GM18508 (cell line): ENCODE results near the gene ESPN.
"Not testable (repeated sequence)": the region's sequence is repeated elsewhere in the genome, so short reads cannot be mapped to it uniquely, and the experiment has no call there.

Experiments used
- ATAC-seq: cut with Tn5 transposase; IDR thresholded peaks from one replicate; pipeline ENCODE4 v1.9.1; 2021; ENCODE audit warnings: moderate number of reproducible peaks; ENCODE audit not compliant: insufficient read depth, unreplicated experiment

ESPN gene

GRCh38 chr1:6493834-6494223, 69.3 kb downstream of the ESPN start:
- not testable (repeated sequence) for ATAC-seq

GRCh38 chr1:6494627-6495026, 70.1 kb downstream of the ESPN start:
- no peak for ATAC-seq

- no peak for ATAC-seq
These were observed 70.5 kb downstream of the ESPN start for GRCh38 chr1:6495041-6495441.

GRCh38 chr1:6495540-6496364, 71.2 kb downstream of the ESPN start:
- no peak for ATAC-seq

- ATAC-seq, result no peak
These were observed 71.8 kb downstream of the ESPN start for GRCh38 chr1:6496365-6496721.

- ATAC-seq, result no peak
These were observed 72.3 kb downstream of the ESPN start for GRCh38 chr1:6496890-6497214.

- no peak for ATAC-seq
These were observed 72.8 kb downstream of the ESPN start for GRCh38 chr1:6497215-6497866.

- ATAC-seq, result no peak
These were observed 73.4 kb downstream of the ESPN start for GRCh38 chr1:6497867-6498575.

GRCh38 chr1:6498576-6499111, 74.1 kb downstream of the ESPN start:
- ATAC-seq, result no peak

GRCh38 chr1:6499296-6499695, 74.7 kb downstream of the ESPN start:
- no peak for ATAC-seq

- ATAC-seq, result no peak
These were observed 76.1 kb downstream of the ESPN start for GRCh38 chr1:6500544-6501278.

- no peak for ATAC-seq
These were observed 76.8 kb downstream of the ESPN start for GRCh38 chr1:6501279-6501813.

- ATAC-seq, result no peak
These were observed 77.7 kb downstream of the ESPN start for GRCh38 chr1:6502000-6502891.

GRCh38 chr1:6503884-6504602, 79.5 kb downstream of the ESPN start:
- ATAC-seq, result no peak

GRCh38 chr1:6504887-6505286, 80.3 kb downstream of the ESPN start:
- ATAC-seq, result no peak

- ATAC-seq, result no peak
These were observed 81.0 kb downstream of the ESPN start for GRCh38 chr1:6505367-6506209.

GRCh38 chr1:6506210-6507036, 81.8 kb downstream of the ESPN start:
- no peak for ATAC-seq
